ENCODE results near the gene GPC5.

The GPC5 gene

GRCh38 chr13:91904005-91904404 is 505.6 kb downstream of the GPC5 start:
- FAIRE-seq: no peak

DNA sequence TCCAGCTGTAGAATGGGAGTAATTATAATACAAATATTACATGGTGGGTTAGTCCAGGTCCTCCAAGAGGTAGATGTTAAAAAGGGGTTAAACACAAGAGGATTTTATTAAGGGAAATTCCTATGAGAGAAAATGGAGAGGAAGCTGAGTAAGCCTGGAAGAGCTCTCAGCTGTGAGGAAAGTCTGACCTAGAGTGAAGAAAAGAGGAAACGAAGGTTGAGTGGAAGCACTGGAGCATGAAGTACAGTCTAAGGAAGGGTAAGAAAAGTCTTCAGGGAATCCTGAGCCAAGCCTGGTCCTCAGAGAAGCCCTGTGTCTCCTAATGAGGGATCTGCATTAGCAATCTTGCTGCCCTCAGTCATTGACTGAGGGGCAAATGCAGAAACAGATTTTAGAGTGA is 506.2 kb downstream of the GPC5 start:
- FAIRE-seq: no peak

DNA sequence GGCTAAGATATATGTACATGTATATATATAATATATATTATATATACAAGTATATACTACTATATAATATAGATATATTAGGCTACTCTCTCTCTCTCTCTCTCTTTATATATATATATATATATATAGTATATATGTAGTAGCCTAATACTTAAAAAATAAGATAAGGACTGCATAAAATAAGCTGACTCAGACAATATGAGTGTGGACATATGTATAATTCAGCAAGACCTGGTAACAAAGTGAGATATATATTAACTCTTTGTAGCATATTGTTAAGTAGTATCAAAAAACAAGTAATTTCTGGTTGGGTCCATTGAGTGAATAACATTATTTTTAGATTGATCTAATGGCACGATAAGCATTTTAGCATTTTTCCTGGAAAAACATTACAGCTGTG is 509.0 kb downstream of the GPC5 start:
- peak; percentile 62 for FAIRE-seq

- FAIRE-seq: no peak
These were observed 511.2 kb downstream of the GPC5 start for GRCh38 chr13:91909617-91910016.

DNA sequence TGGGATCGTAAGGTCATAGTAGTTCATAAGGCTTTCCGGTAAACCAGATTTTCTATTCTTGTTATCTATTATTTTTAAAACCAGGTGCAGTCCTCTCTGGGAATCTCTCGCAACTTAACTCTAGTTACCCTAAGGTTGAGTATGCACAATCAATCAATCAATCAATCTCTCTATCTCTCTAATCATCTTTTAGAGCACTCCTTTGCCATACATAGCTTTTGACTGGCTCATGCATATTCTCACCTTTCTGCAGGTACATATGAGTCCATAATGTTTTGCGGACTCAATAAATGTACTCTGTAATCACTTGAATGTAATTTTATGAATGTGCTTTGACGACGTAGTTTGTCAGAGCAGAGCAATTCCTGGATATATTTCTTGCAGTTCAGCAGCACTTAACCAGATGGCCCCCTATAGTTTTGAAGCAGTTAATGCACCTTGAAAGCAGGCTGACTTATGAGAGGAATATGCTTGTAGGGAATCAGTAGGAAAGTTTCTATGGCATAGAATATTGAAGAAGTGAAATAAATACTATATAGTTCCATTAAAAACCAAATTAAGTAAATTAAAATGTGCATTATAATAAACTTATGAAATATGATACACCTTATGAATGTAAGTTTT is 524.7 kb downstream of the GPC5 start:
- no peak for FAIRE-seq

DNA sequence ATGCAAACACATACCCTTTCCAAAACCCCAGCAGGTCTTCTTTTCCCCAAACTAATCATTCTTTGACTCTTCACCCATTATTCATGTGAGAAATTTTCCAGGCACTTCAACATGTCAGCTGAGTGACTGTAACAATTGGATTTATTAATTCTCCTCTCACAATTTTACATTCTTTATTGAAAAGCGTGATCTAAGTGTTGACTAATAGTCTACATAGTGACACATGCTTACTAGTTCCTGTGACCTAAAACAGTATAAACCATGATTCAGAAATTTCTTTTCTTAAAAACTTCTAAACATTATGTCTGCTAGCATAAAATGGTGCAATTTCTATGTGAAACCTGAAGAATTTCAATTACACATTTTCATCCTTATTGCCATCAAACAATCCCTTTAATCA is 532.3 kb downstream of the GPC5 start:
- no peak for FAIRE-seq

DNA sequence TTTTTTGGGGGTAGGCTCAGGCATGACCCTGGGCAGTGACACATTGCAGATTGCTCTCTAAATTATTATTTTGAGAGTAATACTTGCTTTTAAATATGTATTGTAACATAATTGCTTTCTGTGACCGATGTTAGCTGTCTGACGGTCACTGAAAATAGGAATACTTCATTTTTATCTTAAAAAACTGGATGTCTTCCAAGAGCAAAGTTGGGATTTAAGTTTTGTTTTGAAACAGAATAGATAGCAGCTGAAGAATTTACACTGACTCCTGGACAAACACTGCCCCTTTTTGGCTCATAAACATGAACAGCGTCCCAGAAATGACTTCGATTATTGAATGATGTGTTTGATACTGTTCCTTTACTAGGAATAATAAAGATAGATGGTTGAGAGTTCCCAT is 535.9 kb downstream of the GPC5 start:
- no peak for FAIRE-seq

DNA sequence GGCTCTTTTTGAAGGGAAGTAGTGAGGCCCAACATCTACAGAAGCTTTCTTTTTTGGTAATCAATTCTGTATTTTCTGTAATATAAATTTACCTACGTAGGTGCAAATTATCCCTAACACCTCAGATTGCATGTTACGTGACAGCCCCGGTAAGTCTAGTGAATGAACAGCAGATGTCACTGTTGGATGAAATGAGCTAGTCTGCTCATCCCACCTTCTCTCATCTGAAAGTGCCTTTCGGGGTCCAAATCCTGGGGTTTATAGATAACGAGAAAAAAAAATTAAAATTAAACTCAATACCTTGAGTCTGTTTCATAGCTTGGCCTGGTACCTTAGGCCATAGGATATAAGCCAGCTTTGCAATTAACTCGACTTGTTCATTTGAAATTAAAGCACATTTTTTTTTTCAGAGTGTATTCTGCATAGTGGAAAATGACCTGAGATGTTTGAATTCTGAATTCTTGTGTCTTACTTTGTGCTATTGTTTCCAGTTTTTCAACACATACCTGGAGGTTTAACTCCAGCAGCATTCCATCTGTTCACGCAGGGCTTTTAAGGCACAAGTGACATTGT is 548.2 kb downstream of the GPC5 start:
- peak; percentile 56 for FAIRE-seq

DNA sequence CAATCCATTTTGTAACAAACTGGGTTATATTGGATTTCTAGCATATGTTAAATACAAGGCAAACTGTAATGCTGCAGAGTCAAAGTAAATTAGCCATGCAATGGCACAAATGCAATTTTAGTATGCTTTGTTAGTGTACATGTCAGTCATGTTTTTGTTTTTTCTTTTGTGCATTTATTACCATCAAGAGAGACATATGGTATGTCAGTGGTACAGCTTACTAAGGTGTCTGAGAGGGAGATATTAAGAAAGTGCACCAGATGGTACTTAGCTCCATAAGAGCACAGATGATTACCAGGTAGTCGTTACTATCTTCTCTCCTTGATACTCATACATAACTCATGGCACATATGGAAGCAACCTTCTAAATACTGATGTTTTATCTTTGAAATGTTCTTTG is 550.3 kb downstream of the GPC5 start:
- no peak for FAIRE-seq

DNA sequence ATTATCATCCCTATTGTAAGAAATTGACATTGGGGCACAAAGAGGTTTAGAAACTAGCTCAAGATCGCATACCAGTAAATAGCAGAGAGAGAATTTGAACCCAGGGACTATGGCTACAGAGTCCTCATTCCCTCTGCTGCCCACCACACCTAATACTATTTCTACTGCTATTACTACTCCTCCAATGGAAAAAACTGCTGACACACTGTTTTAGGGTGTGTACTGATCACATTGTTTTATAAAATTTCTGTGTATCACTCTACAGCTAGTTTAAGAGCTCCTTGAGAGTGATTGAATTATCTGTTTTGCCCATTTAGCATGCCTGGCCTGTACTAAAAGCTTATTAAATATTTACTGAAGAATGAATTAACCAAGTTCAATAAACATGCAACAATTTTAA is 552.4 kb downstream of the GPC5 start:
- no peak for FAIRE-seq

GRCh38 chr13:91955546-91956355 is 557.3 kb downstream of the GPC5 start:
- no peak for FAIRE-seq

- no peak for FAIRE-seq
These were observed 562.5 kb downstream of the GPC5 start for GRCh38 chr13:91960947-91961346.

DNA sequence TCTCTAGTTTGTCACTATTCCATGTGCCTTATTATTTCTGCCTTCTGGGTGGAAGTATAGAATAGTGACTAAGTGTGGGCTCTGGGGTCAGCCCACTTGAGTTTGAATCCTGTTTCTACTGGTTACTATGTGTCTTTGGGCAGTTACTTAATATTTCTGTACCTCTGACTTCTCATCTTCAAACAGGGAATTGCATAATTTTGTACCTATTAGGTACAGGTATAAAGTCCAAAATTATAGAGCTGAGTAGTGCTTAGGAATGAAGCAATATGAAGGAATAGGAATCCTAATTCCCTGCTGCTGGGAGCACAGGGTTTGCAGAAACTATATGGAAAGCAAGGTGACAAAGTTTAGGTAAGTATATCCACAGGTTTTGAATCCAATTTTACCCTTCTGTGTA is 564.5 kb downstream of the GPC5 start:
- FAIRE-seq: no peak

GRCh38 chr13:91965511-91965910 is 567.1 kb downstream of the GPC5 start:
- FAIRE-seq: no peak

- no peak for FAIRE-seq
These were observed 580.1 kb downstream of the GPC5 start for GRCh38 chr13:91978571-91978970.

GRCh38 chr13:91986761-91987483 is 588.5 kb downstream of the GPC5 start:
- no peak for FAIRE-seq

GRCh38 chr13:91988331-91988730 is 589.9 kb downstream of the GPC5 start:
- no peak for FAIRE-seq

DNA sequence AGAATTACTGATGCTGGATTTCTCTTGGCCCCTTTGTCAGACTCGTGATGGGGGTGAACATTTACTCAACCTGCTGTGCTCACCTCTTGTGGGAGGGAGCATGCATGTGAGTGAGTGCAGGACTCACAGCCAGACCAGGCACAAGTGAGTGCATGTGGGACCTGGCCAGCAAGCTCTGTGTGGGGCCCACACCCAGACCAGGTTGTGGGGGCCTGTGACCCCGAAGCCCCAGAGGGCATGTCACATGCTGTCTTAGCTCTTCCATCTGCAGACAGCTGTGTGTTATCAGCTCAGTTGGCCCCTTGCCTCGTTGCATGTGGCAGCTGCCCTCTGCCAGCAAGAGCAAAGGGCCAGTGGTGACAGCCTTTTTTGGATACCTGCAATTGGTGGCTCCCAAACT is 614.4 kb downstream of the GPC5 start:
- no peak for FAIRE-seq

- FAIRE-seq: no peak
These were observed 619.3 kb downstream of the GPC5 start for GRCh38 chr13:92017737-92018136.

- FAIRE-seq: no peak
These were observed 630.3 kb downstream of the GPC5 start for GRCh38 chr13:92028695-92029094.

GRCh38 chr13:92029641-92030040 is 631.2 kb downstream of the GPC5 start:
- no peak for FAIRE-seq

- FAIRE-seq: no peak
These were observed 640.5 kb downstream of the GPC5 start for GRCh38 chr13:92038905-92039304.

DNA sequence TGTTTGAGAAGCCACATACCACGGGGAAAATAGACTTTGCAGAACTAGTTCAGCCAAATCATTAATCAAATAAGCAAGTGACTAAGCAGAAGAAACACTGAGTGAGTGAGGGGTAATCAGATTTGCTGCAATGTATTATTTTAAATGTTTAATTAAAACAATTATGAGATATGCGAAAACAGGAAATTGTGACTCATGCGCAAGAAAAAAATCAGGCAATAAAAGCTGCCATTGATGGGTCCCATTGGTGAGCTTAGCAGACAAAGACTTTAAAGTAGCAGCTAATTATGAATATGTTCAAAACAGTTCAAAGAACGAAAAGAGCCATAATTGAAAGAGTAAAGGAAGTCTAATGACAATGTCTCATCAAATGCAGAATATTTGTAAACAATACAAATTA is 644.1 kb downstream of the GPC5 start:
- no peak for FAIRE-seq

DNA sequence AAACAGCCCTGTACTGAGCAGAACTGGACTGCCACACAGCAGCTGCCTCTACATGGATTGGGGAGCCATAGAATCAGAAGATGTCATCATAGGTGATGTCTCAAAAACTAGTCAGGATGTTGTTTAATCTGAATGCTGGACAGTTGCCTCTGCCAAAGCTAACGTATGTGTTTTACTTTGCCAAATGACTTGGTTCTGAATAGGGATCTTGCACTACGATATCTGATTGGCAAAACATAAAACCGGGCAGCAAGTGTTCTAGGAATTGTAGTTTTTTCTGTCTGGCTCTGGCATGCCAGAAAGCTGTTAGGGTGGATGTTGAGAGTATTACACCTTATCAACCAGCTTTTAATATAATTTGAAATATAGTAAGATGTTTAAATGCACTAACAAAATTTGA is 645.9 kb downstream of the GPC5 start:
- FAIRE-seq: no peak
